H1 (cell line): ENCODE data around the gene KRT84. TPM values are rescaled to one million over a fixed set of nuclear protein-coding genes. Genes with fewer than 3 reads are reported as not detected.

Source experiments
- CTCF ChIA-PET: fragments of 300-600 bp; sonication (Branson Sonifier 250); formaldehyde crosslinking; loops from one replicate; lab custom pipeline; 2021; ENCODE audit not compliant: partially characterized antibody; lab: Charles Lee
- POLR2A ChIA-PET: fragments of 300-600 bp; sonication (Branson Sonifier 250); formaldehyde crosslinking; loops from one replicate; lab custom pipeline; 2021; ENCODE audit warnings: inconsistent platforms; ENCODE audit not compliant: partially characterized antibody; lab: Charles Lee
- DNase-seq, 2 experiments: peaks; one replicate each; pipeline versions ENCODE4 v3.0.0 to v3.0.0-alpha.2; 2010 to 2022; ENCODE audit warnings: low spot score in 2 of 2, low read depth in 1 of 2, mixed read lengths in 1 of 2
- FAIRE-seq: peaks from 2 replicates; lab custom pipeline; 2011; peaks lifted over from hg19 to GRCh38; lab: Jason Lieb, UNC
- H2AFZ ChIP-seq: 2 replicates; pipeline ENCODE4 v1.8.1; 2012; ENCODE audit warnings: low read length, inconsistent platforms
- H2AK5ac ChIP-seq: 2 replicates; pipeline ENCODE4 v1.6.1; 2013; ENCODE audit warnings: low read depth, low read length
- H2BK120ac ChIP-seq: replicated peaks from 2 replicates; pipeline ENCODE3; 2013; ENCODE audit warnings: low read depth, low read length, inconsistent platforms
- H2BK12ac ChIP-seq: 2 replicates; pipeline ENCODE4 v1.6.1; 2013; ENCODE audit warnings: low read depth, low read length
- H2BK15ac ChIP-seq: 2 replicates; pipeline ENCODE4 v1.6.1; 2013; ENCODE audit warnings: low read length
- H2BK20ac ChIP-seq: 2 replicates; pipeline ENCODE4 v1.6.1; 2013; ENCODE audit warnings: low read length
- H2BK5ac ChIP-seq: 2 replicates; pipeline ENCODE4 v1.6.1; 2013; ENCODE audit warnings: low read depth, low read length
- H3K14ac ChIP-seq: 2 replicates; pipeline ENCODE4 v1.6.1; 2013; ENCODE audit warnings: inconsistent platforms; ENCODE audit not compliant: insufficient read length
- H3K18ac ChIP-seq: 2 replicates; pipeline ENCODE4 v1.6.1; 2013; ENCODE audit warnings: low read length; ENCODE audit errors: extremely low read depth
- H3K23ac ChIP-seq: 2 replicates; pipeline ENCODE4 v1.6.1; 2013; ENCODE audit warnings: inconsistent platforms; ENCODE audit not compliant: insufficient read length
- H3K23me2 ChIP-seq: 2 replicates; pipeline ENCODE4 v1.6.1; 2013; ENCODE audit warnings: low read depth, low read length
- H3K27ac ChIP-seq: 2 replicates; pipeline ENCODE4 v1.6.1; 2011; ENCODE audit warnings: low read depth, low read length, inconsistent platforms
- H3K27me3 ChIP-seq, 4 experiments: replicated peaks in 1 of 4; 1 replicate in 1 of 4; 2 replicates in 3 of 4; pipeline versions ENCODE4 v1.6.1 to v1.8.1; 2011 to 2013; ENCODE audit warnings: low read length in 3 of 4, mild to moderate bottlenecking in 3 of 4, inconsistent platforms in 2 of 4, mixed read lengths in 2 of 4, moderate library complexity in 1 of 4; ENCODE audit not compliant: control insufficient read depth in 3 of 4, insufficient read depth in 3 of 4; ENCODE audit errors: extremely low read depth in 1 of 4
- H3K36me3 ChIP-seq, 4 experiments: 2 replicates each; pipeline versions ENCODE4 v1.6.1 to v1.8.1; 2011 to 2013; ENCODE audit warnings: mild to moderate bottlenecking in 4 of 4, low read length in 3 of 4, moderate library complexity in 2 of 4, control low read depth in 1 of 4, inconsistent platforms in 1 of 4; ENCODE audit not compliant: insufficient read depth in 4 of 4, control insufficient read depth in 2 of 4
- H3K4ac ChIP-seq: replicated peaks from 2 replicates; pipeline ENCODE3; 2013; ENCODE audit warnings: low read length, low read depth, mixed read lengths, inconsistent platforms; ENCODE audit not compliant: insufficient read length
- H3K4me1 ChIP-seq, 4 experiments: replicated peaks in 1 of 4; 1 replicate in 1 of 4; 2 replicates in 3 of 4; pipeline versions ENCODE4 v1.6.1 to v1.8.1; 2011 to 2013; ENCODE audit warnings: low read length in 3 of 4, inconsistent platforms in 2 of 4, mixed read lengths in 1 of 4; ENCODE audit not compliant: insufficient read depth in 4 of 4, control insufficient read depth in 3 of 4
- H3K4me2 ChIP-seq, 2 experiments: 2 replicates each; pipeline versions ENCODE4 v1.6.1 to v1.8.1; 2011 to 2013; ENCODE audit warnings: low read depth in 2 of 2, low read length in 2 of 2, control low read depth in 1 of 2, inconsistent platforms in 1 of 2, mild to moderate bottlenecking in 1 of 2; ENCODE audit not compliant: insufficient read depth in 1 of 2
- H3K4me3 ChIP-seq, 4 experiments: fragments of 200-600, 300-600 bp in 1 of 4; sonication (generic), shearing (Covaris generic), sonication (Bioruptor Twin) in 1 of 4; 2 replicates each; pipeline versions ENCODE4 v1.5.1 to v1.8.1; 2011 to 2016; ENCODE audit warnings: low read length in 4 of 4, low read depth in 3 of 4, control low read depth in 2 of 4, inconsistent platforms in 2 of 4, mild to moderate bottlenecking in 2 of 4, mixed read lengths in 1 of 4, moderate library complexity in 1 of 4; ENCODE audit not compliant: insufficient read depth in 2 of 4; ENCODE audit errors: extremely low read depth in 1 of 4
- H3K56ac ChIP-seq: replicated peaks from 2 replicates; pipeline ENCODE3; 2013; ENCODE audit warnings: low read depth, mild to moderate bottlenecking, mixed read lengths, low read length, inconsistent platforms; ENCODE audit not compliant: insufficient read length
- H3K79me1 ChIP-seq: 2 replicates; pipeline ENCODE4 v1.6.1; 2013; ENCODE audit warnings: low read depth, low read length, control low read depth
- H3K79me2 ChIP-seq, 2 experiments: 2 replicates each; pipeline versions ENCODE4 v1.6.1 to v1.8.1; 2012 to 2013; ENCODE audit warnings: low read length in 2 of 2, mild to moderate bottlenecking in 2 of 2, inconsistent platforms in 1 of 2; ENCODE audit not compliant: insufficient read depth in 2 of 2, control insufficient read depth in 1 of 2
- H3K9ac ChIP-seq, 4 experiments: replicated peaks in 1 of 4; 1 replicate in 1 of 4; 2 replicates in 3 of 4; pipeline versions ENCODE4 v1.6.1 to v1.8.1; 2011 to 2013; ENCODE audit warnings: low read depth in 3 of 4, low read length in 3 of 4, control low read depth in 2 of 4, mild to moderate bottlenecking in 2 of 4, moderate library complexity in 2 of 4, inconsistent platforms in 1 of 4; ENCODE audit errors: extremely low read depth in 1 of 4
- H3K9me3 ChIP-seq, 2 experiments: 2 replicates each; pipeline versions ENCODE4 v1.6.1 to v1.8.1; 2012 to 2013; ENCODE audit warnings: mild to moderate bottlenecking in 2 of 2, moderate library complexity in 2 of 2, control low read depth in 1 of 2, inconsistent platforms in 1 of 2, low read depth in 1 of 2, low read length in 1 of 2, mixed read lengths in 1 of 2; ENCODE audit not compliant: insufficient read depth in 2 of 2
- H4K20me1 ChIP-seq, 2 experiments: replicated peaks in 1 of 2; 2 replicates each; pipeline versions ENCODE3 to v1.8.1; 2011 to 2013; ENCODE audit warnings: inconsistent platforms in 2 of 2, low read length in 2 of 2, mild to moderate bottlenecking in 1 of 2; ENCODE audit not compliant: insufficient read depth in 2 of 2, control insufficient read depth in 1 of 2
- H4K5ac ChIP-seq: 2 replicates; pipeline ENCODE4 v1.6.1; 2013; ENCODE audit warnings: low read length, low read depth, mixed read lengths, inconsistent platforms; ENCODE audit not compliant: insufficient read length
- H4K8ac ChIP-seq: 2 replicates; pipeline ENCODE4 v1.8.0; 2013; ENCODE audit warnings: mild to moderate bottlenecking, moderate library complexity, low read length, inconsistent platforms; ENCODE audit not compliant: insufficient read depth; ENCODE audit errors: extremely low read depth
- H4K91ac ChIP-seq: replicated peaks from 2 replicates; pipeline ENCODE3; 2013; ENCODE audit warnings: low read length, mixed read lengths, inconsistent platforms; ENCODE audit not compliant: insufficient read length
- BACH1 ChIP-seq: IDR thresholded peaks from 2 replicates; pipeline ENCODE4 v1.6.1; 2012; ENCODE audit warnings: low read length, improper control_type of control experiment
- GABPA ChIP-seq: IDR thresholded peaks from 2 replicates; pipeline ENCODE4 v1.6.1; 2011; ENCODE audit warnings: mild to moderate bottlenecking, low read length, moderate library complexity, borderline replicate concordance; ENCODE audit not compliant: insufficient read depth
- POLR2AphosphoS5 ChIP-seq: IDR thresholded peaks from 2 replicates; pipeline ENCODE4 v1.6.1; 2011; ENCODE audit warnings: low read depth, low read length
- POU5F1 ChIP-seq: IDR thresholded peaks from 2 replicates; pipeline ENCODE4 v1.6.1; 2011; ENCODE audit warnings: low read depth, mild to moderate bottlenecking, low read length, moderate library complexity
- SP1 ChIP-seq: IDR thresholded peaks from 2 replicates; pipeline ENCODE4 v1.6.1; 2011; ENCODE audit warnings: low read depth, low read length
- SP4 ChIP-seq: IDR thresholded peaks from 2 replicates; pipeline ENCODE4 v1.6.1; 2012; ENCODE audit warnings: low read length, inconsistent platforms
- TEAD4 ChIP-seq: IDR thresholded peaks from 2 replicates; pipeline ENCODE4 v1.6.1; 2012; ENCODE audit warnings: low read depth, low read length, inconsistent platforms, mixed read lengths
- WGBS, 2 experiments: shearing (Covaris generic) in 1 of 2; methylation state at CpG; one replicate each; pipeline versions ENCODE4 v1.1.6 to v1.1.7; 2013 to 2015; ENCODE audit warnings: low lambda C conversion rate in 2 of 2, mixed read lengths in 2 of 2, inconsistent platforms in 1 of 2, low coverage in 1 of 2, missing lambda C conversion rate in 1 of 2; ENCODE audit not compliant: insufficient replicate concordance in 2 of 2, insufficient coverage in 1 of 2, insufficient read length in 1 of 2; ENCODE audit errors: extremely low coverage in 1 of 2, missing lambda C conversion rate in 1 of 2; 5-methylcytosine and 5-hydroxymethylcytosine counted together
- polyA plus RNA-seq, 7 experiments: library from polyadenylated mRNA; depleted of rRNA in 3 of 7; stranded (reverse) in 5 of 7; unstranded in 2 of 7; fragments of >200 nt in 5 of 7; fragments of 200-250 nt in 2 of 7; gene quantifications; 1 replicate in 5 of 7; 2 replicates in 1 of 7; 4 replicates in 1 of 7; pipeline versions ENCODE4 v1.2.1 to v1.2.3, GENCODE V29; 2011 to 2013; ENCODE audit warnings: missing spikeins in 2 of 7, mixed read lengths in 2 of 7
- total RNA-seq: library from RNA; stranded (reverse); fragmentation: NEBNext Ultra II Directional; extraction: Animal tissue kit (Norgen Biotek cat#: 25700); gene quantifications from 2 replicates; pipeline ENCODE4 v1.2.1, GENCODE V29; 2021

The KRT84 gene
- total and polyA plus RNA-seq, 2 of the 8 experiments (the other 6 are each of a cell fraction or from before 2014, with no cell fraction given), result not detected

- Histone ChIP-seq H2AK5ac (no peak overlapping the region), H3K9ac (no peak overlapping the region), H3K23me2 (no peaks in the 10 kb centered on the region), H3K36me3 (no peaks in the 10 kb centered on the region), H3K4ac (no peak overlapping the region), H4K91ac (no peak overlapping the region), H3K79me1 (no peaks in the 10 kb centered on the region), H4K8ac (no peak overlapping the region), H3K4me1 (no peaks in the 10 kb centered on the region), H3K4me3 (no peak overlapping the region), H3K27ac (no peak overlapping the region), H3K14ac (no peak overlapping the region), H2BK12ac (no peak overlapping the region), H3K23ac (no peak overlapping the region), H3K56ac (no peak overlapping the region), H4K5ac (no peak overlapping the region), H3K27me3 (no peaks in the 10 kb centered on the region), H2BK120ac (no peak overlapping the region), H4K20me1 (peaks cover 0 to 2% of the 10 kb centered on the region in 2 experiments)
- DNase-seq (no peak), FAIRE-seq (no peak)
- POLR2A ChIA-PET, result interaction anchor here (0.8 kb wide), 1 partner anchor 11 kb away, joined by 3 read pairs; no protein-coding TSS in a partner anchor
- TF ChIP-seq GABPA, result no peak
- TF ChIP-seq SP4, result no peak
- TF ChIP-seq SP1, result no peak
- no peak for TF ChIP-seq POU5F1
- no peak for TF ChIP-seq TEAD4
- TF ChIP-seq POLR2AphosphoS5, result no peak
- no peak for TF ChIP-seq BACH1
- TF ChIP-seq, all 59 proteins: peak for 0
- Histone ChIP-seq H2BK20ac (no peak overlapping the region), H3K18ac (no peak overlapping the region), H2BK5ac (no peak overlapping the region), H3K4me2 (no peak overlapping the region), H3K9me3 (no peaks in the 10 kb centered on the region), H2BK15ac (no peak overlapping the region), H3K79me2 (no peaks in the 10 kb centered on the region), H2AFZ (no peak overlapping the region)
- CTCF ChIA-PET, result interaction anchor here (0.6 to 8.6 kb wide), 17 partner anchors 10 to 517 kb away, joined by 3 to 105 read pairs (median 4); partner anchors contain the start of gene KRT84
- 87% methylated on average over 6 of the region's 6 CpGs; no CpG with 5 or more reads in 1 of the 2 experiments for WGBS, 2 experiments
These were observed 17.6 kb downstream of the KRT84 start for GRCh38 chr12:52367876-52368275.
